ENCODE data around the gene PRKCZ.

DNA sequence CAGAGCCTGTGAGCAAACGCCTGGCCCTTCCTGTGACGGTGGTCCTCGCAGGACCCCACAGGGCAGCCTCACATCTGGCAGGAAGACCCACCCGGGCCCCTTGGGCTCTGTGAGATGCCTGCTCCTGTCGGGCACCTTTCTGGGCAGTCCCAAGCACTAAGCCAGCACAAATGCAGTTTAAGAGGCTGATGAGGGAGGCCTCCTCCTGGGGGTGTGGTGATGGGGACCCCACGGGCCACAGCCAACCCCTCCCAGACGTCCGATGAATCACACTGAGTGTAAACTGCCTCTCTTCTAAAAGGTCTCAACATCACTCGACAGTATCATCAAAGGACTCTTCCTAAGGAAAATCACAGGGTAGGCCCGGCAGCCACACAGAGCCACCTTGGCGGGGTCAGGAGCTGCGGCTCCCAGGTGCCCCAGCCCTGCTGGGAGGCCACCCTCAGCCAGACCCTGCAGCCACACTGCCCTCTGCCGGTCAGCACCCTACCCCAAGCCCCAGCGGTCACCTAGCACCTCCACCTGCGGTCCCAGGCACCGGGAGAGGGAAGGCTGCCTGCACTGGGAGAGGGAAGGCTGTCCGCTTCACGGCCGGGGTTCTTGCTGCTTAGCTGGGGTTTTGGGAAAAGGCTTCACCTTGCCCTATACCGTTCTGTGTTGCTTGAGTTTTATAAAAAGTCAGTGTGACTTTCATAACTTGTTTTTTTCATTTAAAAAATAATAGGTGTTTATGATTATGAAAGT is 3.9 kb upstream of the PRKCZ start:
- TF ChIP-seq CTCF (IDR thresholded peaks at IDR 0.05) (no peak), POLR2A (IDR thresholded peaks at IDR 0.05) (no peak), EP300 (IDR thresholded peaks at IDR 0.05) (no peak)
